HL-60/S4 treated with phorbol 12-myristate 13-acetate at 8.2 ng/mL for 4 days and 3 days (cell line): ENCODE results near the gene CNDP1.

Source experiments
- in situ Hi-C: fragments of 300-500 bp; cut with MboI; formaldehyde crosslinking; loops from 2 replicates; pipeline ENCODE4 v1.15.0; 2022; ENCODE audit warnings: low sequenced_read_pairs

CNDP1 gene

GRCh38 chr18:74613381-74613780, 79.1 kb downstream of the CNDP1 start:
- in situ Hi-C loops = no loop called here

- in situ Hi-C loops = no loop called here
Observed at GRCh38 chr18:74616494-74616893, 82.2 kb downstream of the CNDP1 start.

GRCh38 chr18:74617486-74617885, 83.2 kb downstream of the CNDP1 start:
- in situ Hi-C loops = no loop called here

- in situ Hi-C loops = no loop called here
Observed at GRCh38 chr18:74622072-74622471, 87.8 kb downstream of the CNDP1 start.

GRCh38 chr18:74623047-74623816, 88.9 kb downstream of the CNDP1 start:
- in situ Hi-C loops = no loop called here

- in situ Hi-C loops = no loop called here
Observed at GRCh38 chr18:74624466-74624865, 90.2 kb downstream of the CNDP1 start.

- in situ Hi-C loops = no loop called here
Observed at GRCh38 chr18:74625157-74625556, 90.9 kb downstream of the CNDP1 start.

- in situ Hi-C loops = no loop called here
Observed at GRCh38 chr18:74626049-74626874, 92.0 kb downstream of the CNDP1 start.

- in situ Hi-C loops = no loop called here
Observed at GRCh38 chr18:74630804-74631203, 96.5 kb downstream of the CNDP1 start.

GRCh38 chr18:74631212-74631611, 96.9 kb downstream of the CNDP1 start:
- in situ Hi-C loops = no loop called here

GRCh38 chr18:74631623-74632350, 97.5 kb downstream of the CNDP1 start:
- in situ Hi-C loops = no loop called here

- in situ Hi-C loops = no loop called here
Observed at GRCh38 chr18:74632351-74632679, 98.0 kb downstream of the CNDP1 start.

- in situ Hi-C loops = no loop called here
Observed at GRCh38 chr18:74632856-74633255, 98.6 kb downstream of the CNDP1 start.

- in situ Hi-C loops = no loop called here
Observed at GRCh38 chr18:74633652-74634352, 99.5 kb downstream of the CNDP1 start.

- in situ Hi-C loops = no loop called here
Observed at GRCh38 chr18:74635224-74635975, 101.1 kb downstream of the CNDP1 start.
